Activated CD4-positive, alpha-beta T cell treated with anti-CD3 and anti-CD28 coated beads, Interleukin-2, amount 50 U/mL, for 1 hour (primary cell): Measurements from ENCODE around the gene XRCC5.
"Not testable (repeated sequence)": the region's sequence is repeated elsewhere in the genome, so short reads cannot be mapped to it uniquely, and the experiment has no call there.

Source experiments
- DNase-seq: peaks from one replicate; pipeline ENCODE4 v3.0.0-alpha.2; 2020

XRCC5 gene

DNA sequence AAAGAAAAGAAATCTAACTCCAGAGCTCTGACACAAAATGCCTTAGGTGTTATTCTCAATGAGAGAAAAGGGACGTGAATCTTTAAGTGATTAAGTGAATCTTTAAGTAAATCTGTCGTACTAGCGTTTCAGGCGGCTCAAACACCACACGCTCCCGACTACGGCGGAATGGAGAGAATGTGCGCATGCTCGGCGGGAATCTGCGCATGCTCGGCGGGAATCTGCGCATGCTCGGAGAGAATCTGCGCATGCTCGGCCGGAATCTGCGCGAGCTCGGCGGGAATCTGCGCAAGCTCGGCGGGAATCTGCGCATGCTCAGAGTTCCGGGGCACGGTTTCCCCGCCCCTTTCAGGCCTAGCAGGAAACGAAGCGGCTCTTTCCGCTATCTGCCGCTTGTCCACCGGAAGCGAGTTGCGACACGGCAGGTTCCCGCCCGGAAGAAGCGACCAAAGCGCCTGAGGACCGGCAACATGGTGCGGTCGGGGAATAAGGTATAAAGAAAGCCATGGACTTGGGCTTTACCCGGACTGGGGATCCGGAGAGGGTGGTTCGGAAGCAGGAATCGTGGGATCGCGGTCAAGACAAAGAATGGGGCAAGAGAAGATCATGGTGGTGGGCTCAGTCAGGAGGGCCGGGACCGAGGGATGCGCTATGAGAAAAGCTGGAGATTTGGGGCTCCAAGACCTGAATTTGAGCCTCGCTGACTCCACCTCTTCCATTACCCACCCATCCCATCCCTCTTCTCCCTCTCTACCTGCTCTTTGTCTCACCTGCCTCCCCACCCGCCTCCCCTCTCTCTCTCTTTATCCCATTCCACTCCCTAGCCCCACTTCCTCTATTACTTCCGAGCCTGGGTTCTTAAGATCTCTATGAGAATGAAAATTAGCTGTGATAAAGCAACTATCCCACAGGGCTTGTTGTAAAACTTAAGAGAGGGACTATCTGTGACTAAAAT, at the start of gene XRCC5:
TSS of gene XRCC5 (plus strand) at position 382 of the 955 bp plus-strand sequence. CDS start at position 471, 89 bp downstream.
- DNase-seq = peak; percentile 98

DNA sequence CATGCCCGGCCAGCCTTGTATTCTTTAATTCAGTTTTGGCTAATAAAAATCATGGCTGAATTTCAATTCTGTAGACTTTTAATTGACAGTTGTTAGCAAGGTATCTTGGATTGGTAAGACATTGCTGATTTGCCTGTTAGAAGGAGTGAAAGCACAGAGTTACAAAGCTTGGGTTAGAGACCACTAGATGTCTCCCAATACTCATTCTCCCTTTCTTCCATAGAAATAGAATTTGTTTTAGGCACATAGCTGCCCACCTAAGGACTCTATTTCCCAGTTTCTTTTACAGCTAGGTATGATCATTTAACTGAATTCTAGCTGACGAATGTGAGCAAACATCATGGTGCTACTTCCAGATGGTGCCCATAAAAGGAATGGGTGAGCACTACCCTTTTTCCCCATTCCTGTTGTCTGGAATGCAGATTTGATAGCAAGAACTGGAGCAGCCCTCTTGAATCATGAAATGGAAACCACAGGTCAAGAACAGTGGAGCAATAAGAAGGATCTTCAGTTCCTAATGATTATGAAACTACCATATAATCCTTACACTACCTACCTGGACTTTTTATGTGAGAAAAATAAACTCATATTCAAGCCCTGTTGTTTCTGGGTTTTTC, 45.0 kb upstream of the XRCC5 start:
- DNase-seq = no peak

- DNase-seq = no peak
Observed at GRCh38 chr2:216064665-216065064, 44.5 kb upstream of the XRCC5 start.

- DNase-seq = no peak
Observed at GRCh38 chr2:216066230-216066629, 42.9 kb upstream of the XRCC5 start.

DNA sequence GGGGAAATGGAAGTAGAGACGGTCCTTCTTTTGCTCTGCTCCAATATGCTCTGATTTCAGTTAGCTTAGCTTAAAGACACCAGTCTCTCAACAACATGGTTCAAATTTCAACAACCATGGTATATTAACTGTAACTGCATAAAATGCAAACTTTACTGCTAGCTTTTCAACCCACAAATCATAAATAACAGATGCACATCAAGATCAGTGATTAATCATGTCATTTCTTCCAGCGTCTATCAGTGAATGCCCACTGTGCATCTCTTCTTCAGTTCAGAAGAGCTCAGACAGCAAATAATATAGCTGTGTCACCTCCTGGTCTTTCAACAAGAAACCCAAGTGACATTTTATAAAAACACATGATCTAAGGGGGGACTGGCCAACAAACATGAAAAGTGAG, 40.1 kb upstream of the XRCC5 start:
- DNase-seq = no peak

- no peak for DNase-seq
Observed at GRCh38 chr2:216070195-216070594, 39.0 kb upstream of the XRCC5 start.

- no peak for DNase-seq
Observed at GRCh38 chr2:216071111-216071851, 37.9 kb upstream of the XRCC5 start.

DNA sequence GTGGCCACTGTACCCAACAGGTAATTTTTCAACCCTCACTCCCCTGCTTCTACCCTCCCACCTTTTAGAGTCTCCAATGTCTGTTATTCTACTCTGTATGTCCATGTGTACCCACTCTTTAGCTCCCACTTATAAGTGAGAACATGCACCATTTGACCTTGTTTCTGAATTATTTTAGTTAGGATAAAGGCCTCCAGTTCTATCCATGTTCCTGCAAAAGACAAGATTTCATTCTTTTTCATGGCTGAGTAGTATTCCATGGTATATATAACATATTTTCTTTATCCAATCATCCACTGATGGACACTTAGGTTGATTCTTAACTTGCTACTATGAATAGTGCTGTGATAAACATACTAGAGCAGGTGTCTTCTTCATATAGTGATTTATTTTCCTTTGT, 36.7 kb upstream of the XRCC5 start:
- no peak for DNase-seq

GRCh38 chr2:216073773-216074172, 35.4 kb upstream of the XRCC5 start:
- no peak for DNase-seq

GRCh38 chr2:216074380-216074779, 34.8 kb upstream of the XRCC5 start:
- no peak for DNase-seq

DNA sequence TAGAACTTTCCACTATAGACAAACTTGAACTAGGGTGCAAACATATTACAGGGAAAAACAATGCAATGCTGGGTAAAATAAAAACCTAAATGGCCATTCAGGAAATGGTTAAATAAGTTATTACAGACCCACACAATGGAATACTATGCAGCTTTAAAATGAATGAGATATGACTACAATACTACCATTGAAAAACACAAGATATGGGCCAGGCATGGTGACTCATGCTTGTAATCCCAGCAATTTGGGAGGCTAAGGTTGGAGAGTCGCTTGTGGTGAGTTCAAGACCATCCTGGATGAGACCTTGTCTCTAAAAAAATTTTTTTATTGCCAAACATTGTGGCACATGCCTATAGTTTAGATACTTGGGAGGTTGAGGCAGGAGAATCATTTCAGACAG, 34.4 kb upstream of the XRCC5 start:
- DNase-seq = no peak

- DNase-seq = no peak
Observed at GRCh38 chr2:216075510-216076485, 33.4 kb upstream of the XRCC5 start.

DNA sequence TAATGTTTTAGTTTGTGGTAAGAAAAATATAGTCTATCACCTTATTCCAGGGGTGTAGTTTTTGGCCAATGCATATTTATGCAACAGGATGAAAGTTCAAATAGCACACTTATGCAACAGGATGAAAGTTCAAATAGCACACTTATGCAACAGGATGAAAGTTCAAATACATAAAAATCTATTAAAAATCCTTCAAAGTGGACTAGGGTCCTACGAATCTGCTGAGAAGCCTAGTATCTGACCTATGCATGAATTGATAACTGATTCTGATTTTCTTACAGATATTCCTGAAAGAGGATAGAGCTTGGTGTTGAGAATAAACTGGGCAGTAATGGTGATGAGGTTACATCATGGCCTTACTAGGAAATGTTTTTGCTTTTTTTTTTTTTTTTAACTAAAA, 30.4 kb upstream of the XRCC5 start:
- no peak for DNase-seq

DNA sequence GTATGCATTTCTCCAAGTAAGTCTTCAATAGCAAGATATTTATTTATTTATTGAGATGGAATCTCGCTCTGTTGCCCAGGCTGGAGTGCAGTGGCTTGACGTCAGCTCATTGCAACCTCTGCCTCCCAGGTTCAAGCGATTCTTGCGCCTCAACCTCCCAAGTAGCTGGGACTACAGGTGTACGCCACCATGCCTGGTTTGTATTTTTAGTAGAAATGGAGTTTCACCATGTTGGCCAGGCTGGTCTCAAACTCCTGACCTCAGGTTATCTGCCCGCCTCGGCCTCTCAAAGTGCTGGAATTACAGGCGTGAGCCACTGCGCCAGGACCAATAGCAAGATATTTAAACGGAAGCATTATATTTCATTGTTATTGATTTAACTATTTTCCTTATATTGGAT, 29.1 kb upstream of the XRCC5 start:
- DNase-seq = not testable (repeated sequence)

DNA sequence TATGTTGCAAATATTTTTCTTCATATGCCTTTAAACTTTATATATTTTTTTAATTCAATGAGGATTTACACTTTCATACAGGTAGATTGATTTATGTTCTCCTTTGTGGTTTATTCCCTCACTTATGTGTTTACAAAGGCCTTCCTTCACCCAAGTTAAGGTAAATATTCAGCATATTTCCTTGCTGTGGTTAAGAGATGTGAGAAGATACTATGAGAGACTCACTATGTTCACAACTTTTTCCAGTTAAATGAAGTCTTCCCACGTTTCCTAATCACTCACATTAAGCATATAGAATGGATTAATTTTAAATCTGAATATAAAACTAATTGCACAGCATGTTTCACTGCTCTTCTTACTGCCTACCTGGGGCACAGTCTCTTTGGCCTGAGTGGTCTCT, 28.1 kb upstream of the XRCC5 start:
- no peak for DNase-seq

DNA sequence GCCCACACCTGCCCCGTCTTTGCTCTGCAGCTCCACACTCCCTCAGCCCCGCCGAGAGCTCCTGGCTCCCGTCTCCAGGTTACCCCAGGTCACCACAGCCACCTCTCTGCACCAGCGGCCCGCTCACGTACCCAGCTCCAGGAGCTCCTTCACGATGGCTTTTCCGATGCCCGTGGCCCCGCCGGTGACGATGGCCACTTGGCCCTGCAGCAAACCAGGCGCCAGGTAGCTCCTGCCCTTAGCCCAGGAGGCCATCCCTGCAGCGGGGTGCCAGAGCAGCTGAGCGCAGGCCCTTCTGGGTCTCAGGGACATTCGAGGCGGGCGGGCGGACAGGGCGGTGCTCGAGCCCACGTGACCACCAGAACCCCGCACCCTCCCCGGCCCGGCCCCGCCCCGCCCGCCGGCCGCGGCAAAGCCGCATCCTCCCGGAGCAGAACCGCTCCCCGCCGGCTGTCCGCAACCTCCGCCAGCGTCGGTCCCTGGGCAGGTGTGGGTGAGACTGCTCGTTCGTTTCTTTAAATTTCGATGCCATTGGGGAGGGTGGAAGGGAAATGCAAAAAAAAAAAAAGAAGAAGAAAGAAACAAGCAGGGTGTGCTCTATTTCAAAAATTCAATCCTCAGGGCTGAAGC, 27.5 kb upstream of the XRCC5 start, which contains the start of the genes PECR and TMEM169:
TSS of gene PECR (minus strand) at position 323 of the 630 bp plus-strand sequence. CDS start at position 255, 68 bp downstream.
TSS of gene TMEM169 (plus strand) at position 433 of the 630 bp plus-strand sequence. CDS start 14,045 bp downstream, outside the sequence.
- peak; percentile 66 for DNase-seq

DNA sequence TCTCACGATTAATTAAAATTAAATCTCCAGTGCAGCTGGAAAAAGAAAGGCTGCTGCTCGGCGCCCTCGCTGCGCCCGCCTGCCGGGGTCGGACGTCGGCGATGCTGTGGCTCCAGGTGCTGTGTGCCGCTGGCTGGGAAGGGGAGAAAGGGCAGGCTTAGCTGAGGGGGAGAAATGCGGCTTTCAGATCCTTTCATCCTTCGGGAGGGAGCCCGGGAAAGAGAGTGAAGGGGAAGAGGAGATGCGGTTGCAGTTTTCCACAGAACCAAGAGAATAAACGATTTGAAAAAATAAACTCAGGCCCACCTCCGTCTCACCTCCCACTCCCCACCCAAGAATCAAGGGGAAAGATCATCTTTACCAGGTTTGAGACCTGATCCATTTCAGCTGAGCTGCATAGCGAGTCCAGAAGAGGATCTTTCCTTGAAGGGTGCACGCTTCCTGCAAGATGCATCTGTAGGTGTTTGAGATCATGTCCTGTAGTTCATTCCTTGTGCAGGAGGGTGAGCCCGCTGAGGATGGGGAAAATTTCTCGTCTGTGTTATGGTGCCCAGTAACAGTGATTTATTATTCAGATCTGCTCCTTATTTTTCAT, 26.9 kb upstream of the XRCC5 start:
- DNase-seq = no peak

DNA sequence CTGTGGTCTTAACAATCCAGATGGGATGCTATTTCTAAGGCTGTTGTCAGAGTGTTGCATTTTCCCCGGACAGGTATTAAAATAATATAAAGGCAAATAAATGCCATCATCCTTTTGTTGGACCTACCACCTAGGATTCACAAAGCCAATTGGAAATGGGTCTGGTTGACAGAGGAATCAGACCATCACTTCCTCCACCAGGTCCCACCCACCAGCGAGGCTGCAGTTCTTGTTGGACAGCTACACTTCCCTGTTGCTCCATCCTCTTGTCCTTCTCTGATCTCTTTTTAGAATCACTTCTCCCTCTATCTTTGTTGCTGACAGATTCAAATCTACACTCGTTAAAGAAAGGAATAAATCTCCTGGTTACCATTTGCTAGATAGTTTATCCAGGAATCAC, 26.3 kb upstream of the XRCC5 start:
- no peak for DNase-seq

- DNase-seq = no peak
Observed at GRCh38 chr2:216083464-216084281, 25.5 kb upstream of the XRCC5 start.

DNA sequence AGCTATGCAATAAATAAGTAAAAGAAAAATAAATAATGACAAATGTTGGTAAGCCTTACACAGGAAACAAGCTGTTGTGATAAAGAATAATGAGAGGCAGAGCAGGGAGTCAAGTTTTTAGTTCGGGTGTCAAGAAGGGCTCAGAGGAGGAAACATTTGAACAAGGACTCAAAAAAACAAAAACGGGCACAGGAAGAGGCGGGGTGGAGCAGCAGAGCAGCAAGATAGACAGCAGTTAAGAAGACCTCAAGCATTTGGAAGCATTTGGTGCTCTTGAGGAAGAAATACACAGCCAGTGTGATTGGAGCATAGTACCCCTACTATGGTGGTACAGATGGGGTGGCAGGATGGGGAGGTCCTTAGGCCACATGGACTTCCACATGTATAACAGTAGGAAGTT, 24.6 kb upstream of the XRCC5 start:
- no peak for DNase-seq
